ENCODE results near the gene ATG14.

DNA sequence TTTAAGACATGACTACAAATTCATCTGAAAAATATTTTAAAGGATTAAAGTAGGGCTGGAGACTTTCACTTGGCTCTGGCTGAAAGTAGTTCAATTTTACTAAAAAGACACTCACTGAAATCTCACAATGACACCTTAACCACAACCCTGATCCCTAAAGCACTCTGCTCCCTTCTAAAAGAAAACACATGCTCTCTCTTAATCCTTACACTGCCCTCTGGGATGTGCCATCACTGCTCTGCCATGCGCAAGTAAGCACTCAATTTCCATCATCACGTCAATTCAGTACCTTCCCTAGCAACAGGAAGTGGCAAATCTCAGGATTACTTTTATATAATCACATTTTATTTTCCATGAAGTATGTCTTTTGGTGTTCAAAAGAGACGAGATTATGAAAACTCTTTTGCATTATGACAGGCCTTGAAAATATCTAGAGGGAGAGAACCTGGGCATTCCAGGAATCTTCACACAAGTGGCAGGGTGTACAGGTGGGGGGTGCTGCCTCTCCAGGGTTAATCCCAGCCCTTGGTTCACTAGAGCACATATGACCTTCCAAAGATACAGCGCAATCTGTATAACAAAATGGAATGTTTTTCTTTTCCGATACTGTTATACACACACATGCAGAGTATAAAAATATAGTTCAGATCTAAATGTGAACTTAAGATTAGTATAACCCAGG is 7.3 kb downstream of the ATG14 start:
- TF ChIP-seq HMGXB4 (CRISPR knock-in tag; IDR thresholded peaks at IDR 0.05; ENCODE audit: borderline replicate concordance in 1 of 2, low read depth in 1 of 2) (no peak), POLR2AphosphoS5 (IDR thresholded peaks at IDR 0.05; ENCODE audit: low read depth, low read length) (no peak)
- TF ChIP-seq, protein P1, sequence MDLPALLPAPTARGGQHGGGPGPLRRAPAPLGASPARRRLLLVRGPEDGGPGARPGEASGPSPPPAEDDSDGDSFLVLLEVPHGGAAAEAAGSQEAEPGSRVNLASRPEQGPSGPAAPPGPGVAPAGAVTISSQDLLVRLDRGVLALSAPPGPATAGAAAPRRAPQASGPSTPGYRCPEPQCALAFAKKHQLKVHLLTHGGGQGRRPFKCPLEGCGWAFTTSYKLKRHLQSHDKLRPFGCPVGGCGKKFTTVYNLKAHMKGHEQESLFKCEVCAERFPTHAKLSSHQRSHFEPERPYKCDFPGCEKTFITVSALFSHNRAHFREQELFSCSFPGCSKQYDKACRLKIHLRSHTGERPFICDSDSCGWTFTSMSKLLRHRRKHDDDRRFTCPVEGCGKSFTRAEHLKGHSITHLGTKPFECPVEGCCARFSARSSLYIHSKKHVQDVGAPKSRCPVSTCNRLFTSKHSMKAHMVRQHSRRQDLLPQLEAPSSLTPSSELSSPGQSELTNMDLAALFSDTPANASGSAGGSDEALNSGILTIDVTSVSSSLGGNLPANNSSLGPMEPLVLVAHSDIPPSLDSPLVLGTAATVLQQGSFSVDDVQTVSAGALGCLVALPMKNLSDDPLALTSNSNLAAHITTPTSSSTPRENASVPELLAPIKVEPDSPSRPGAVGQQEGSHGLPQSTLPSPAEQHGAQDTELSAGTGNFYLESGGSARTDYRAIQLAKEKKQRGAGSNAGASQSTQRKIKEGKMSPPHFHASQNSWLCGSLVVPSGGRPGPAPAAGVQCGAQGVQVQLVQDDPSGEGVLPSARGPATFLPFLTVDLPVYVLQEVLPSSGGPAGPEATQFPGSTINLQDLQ (CRISPR knock-in tag; IDR thresholded peaks at IDR 0.05) = no peak

All from HepG2 (cell line).